ENCODE data around the gene CATSPER3. TPM values are rescaled to one million over a fixed set of nuclear protein-coding genes. Genes with fewer than 3 reads are reported as not detected.

The CATSPER3 gene
- total and polyA plus RNA-seq, 11 donors = 0.38 to 0.98 (median 0.61) TPM; not detected in 2

- ATAC-seq (no peak), DNase-seq (peak in 1 of 5 donors; percentile 16)
- TF ChIP-seq, protein P1, sequence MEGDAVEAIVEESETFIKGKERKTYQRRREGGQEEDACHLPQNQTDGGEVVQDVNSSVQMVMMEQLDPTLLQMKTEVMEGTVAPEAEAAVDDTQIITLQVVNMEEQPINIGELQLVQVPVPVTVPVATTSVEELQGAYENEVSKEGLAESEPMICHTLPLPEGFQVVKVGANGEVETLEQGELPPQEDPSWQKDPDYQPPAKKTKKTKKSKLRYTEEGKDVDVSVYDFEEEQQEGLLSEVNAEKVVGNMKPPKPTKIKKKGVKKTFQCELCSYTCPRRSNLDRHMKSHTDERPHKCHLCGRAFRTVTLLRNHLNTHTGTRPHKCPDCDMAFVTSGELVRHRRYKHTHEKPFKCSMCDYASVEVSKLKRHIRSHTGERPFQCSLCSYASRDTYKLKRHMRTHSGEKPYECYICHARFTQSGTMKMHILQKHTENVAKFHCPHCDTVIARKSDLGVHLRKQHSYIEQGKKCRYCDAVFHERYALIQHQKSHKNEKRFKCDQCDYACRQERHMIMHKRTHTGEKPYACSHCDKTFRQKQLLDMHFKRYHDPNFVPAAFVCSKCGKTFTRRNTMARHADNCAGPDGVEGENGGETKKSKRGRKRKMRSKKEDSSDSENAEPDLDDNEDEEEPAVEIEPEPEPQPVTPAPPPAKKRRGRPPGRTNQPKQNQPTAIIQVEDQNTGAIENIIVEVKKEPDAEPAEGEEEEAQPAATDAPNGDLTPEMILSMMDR (IDR thresholded peaks at IDR 0.05) = no peak
- TF ChIP-seq POLR2A (IDR thresholded peaks at IDR 0.05) = no peak
- H3K4me1 ChIP-seq = peaks cover 11 to 54% (median 33%) of the 10 kb centered on the region in 12 donors
- peaks cover 83 to 100% (median 95%) of the 10 kb centered on the region in 9 donors for H3K27me3 ChIP-seq
- H3K27ac ChIP-seq = peak overlapping the region in 1 of 12 donors; percentile 54
- 59 to 68% (median 64%) methylated on average over 11 to 14 of the region's 14 CpGs for WGBS, 4 donors
- intact Hi-C loops (cut with DNase I) = no loop called here
- H3K4me3 ChIP-seq = no peak overlapping the region
- no peaks in the 10 kb centered on the region for H3K9me3 ChIP-seq
- no peaks in the 10 kb centered on the region for H3K36me3 ChIP-seq
These were observed 67.4 kb downstream of the CATSPER3 start for GRCh38 chr5:135034963-135035677.

DNA sequence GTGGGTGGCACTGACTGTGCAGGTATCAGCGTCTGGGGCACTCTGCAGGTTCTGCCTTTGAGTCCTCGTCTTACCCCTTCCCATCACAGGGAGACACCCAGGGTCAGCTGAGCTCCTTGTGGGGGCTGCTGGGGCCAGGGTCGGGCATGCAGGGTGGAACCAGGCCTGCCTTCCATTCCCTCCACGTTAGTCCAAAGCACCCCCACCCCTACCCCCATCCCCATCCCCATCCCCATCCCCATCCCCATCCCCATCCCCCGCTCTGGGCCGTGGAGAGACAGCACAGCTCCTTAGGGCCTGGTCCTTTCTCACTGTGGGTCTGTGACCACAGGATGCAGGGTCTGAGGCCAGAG lies 67.9 kb downstream of the CATSPER3 start:
- no peak overlapping the region for H3K4me3 ChIP-seq
- H3K27ac ChIP-seq = no peak overlapping the region
- peak in 1 of 5 donors; percentile 41 for DNase-seq
- 51 to 54% (median 52%) methylated on average over 4 to 6 of the region's 6 CpGs for WGBS, 4 donors
- TF ChIP-seq POLR2A (IDR thresholded peaks at IDR 0.05) = no peak
- H3K4me1 ChIP-seq = peaks cover 11 to 54% (median 31%) of the 10 kb centered on the region in 12 donors
- intact Hi-C loops (cut with DNase I) = no loop called here
- H3K36me3 ChIP-seq = no peaks in the 10 kb centered on the region
- ATAC-seq = no peak
- H3K9me3 ChIP-seq = no peaks in the 10 kb centered on the region
- peaks cover 83 to 100% (median 95%) of the 10 kb centered on the region in 9 donors for H3K27me3 ChIP-seq

DNA sequence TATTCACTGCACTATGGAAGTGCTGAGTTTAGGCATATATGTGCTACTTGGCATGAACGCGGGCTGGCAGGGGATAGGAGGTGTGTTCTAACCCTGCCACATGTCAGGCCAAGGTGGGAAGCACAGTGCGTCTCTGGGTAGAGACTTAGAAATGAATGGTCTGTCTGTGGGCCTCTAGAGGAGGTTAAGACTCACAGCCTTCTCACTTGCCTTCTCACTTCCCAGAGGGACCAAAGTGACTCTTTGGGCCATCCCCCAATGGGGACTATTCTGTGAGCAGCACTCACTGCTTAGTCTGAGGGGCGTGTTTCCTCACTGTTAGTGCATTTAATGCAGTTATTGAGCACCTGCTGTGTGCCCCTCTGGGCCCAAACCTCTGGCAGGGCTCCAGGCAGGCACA lies 68.7 kb downstream of the CATSPER3 start:
- peaks cover 5 to 50% (median 25%) of the 10 kb centered on the region in 12 donors for H3K4me1 ChIP-seq
- WGBS, 4 donors = 44 to 61% (median 55%) methylated on average over 4 of the region's 4 CpGs
- H3K27me3 ChIP-seq = peaks cover 82 to 99% (median 95%) of the 10 kb centered on the region in 9 donors
- no peak overlapping the region for H3K4me3 ChIP-seq
- no peaks in the 10 kb centered on the region for H3K9me3 ChIP-seq
- ATAC-seq (no peak), DNase-seq (peak in 1 of 5 donors; percentile 11)
- no peak for TF ChIP-seq POLR2A (IDR thresholded peaks at IDR 0.05)
- TF ChIP-seq, protein P1 (IDR thresholded peaks at IDR 0.05) = no peak
- no peaks in the 10 kb centered on the region for H3K36me3 ChIP-seq
- H3K27ac ChIP-seq = no peak overlapping the region
- intact Hi-C loops (cut with DNase I) = no loop called here

DNA sequence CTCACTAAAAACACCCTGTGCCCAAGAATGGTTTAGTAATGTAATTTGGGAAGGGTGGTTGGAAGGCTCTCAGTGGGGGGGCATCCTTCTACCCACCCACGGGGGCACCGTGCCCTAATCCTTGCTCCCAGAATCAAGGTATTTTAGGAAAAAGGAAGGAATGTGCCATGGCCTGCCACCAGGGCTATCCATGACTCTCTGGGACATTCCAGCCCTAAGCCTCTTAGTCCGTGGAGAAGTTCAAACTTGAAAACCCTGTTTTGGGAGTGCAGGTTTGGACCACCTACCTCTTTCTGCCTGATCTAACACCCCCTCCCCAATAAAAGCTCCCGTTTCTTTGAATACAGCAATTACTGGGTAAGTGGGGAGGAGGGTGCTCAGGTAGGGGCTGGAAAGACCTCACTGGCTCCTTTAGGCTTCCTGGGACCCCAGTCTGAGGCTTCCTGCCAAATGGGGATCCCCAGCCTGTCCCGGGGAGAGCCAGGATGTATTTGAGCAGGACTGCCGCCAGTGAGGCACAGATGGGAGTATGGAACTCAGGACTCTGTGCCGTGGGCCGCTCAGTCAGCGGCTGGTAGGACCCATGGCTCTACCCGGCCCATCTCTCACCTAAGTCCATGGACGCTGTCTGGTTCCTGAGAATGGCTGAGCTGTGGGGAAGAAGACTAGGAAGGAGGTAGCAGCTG lies 70.0 kb downstream of the CATSPER3 start:
- TF ChIP-seq, protein P1 (IDR thresholded peaks at IDR 0.05) = no peak
- TF ChIP-seq POLR2A (IDR thresholded peaks at IDR 0.05) = no peak
- ATAC-seq (no peak), DNase-seq (peak in 1 of 5 donors; percentile 48)
- intact Hi-C loops (cut with DNase I) = no loop called here
- Histone ChIP-seq H3K36me3 (no peaks in the 10 kb centered on the region), H3K27ac (no peak overlapping the region), H3K4me3 (no peak overlapping the region), H3K9me3 (no peaks in the 10 kb centered on the region), H3K27me3 (peaks cover 70 to 98% (median 94%) of the 10 kb centered on the region in 9 donors), H3K4me1 (peaks cover 5 to 42% (median 24%) of the 10 kb centered on the region in 12 donors)
- 8 to 15% (median 12%) methylated on average over 9 to 11 of the region's 11 CpGs for WGBS, 4 donors

All from heart left ventricle (tissue), 16 donors.